Gastroesophageal sphincter (tissue), 4 donors: ENCODE measurements around the gene YPEL1. TPM values are rescaled to one million over a fixed set of nuclear protein-coding genes. Genes with fewer than 3 reads are reported as not detected.
"Not testable (repeated sequence)": the region's sequence is repeated elsewhere in the genome, so short reads cannot be mapped to it uniquely, and the experiment has no call there.

Source experiments
- ATAC-seq: fragments of 150-250 bp; one replicate; pipeline ENCODE4 v1.9.1; 2016; ENCODE audit warnings: mild to moderate bottlenecking, moderate library complexity
- H3K27ac ChIP-seq, 4 donors: fragments of 200-600 bp; sonication (generic) in 3 of 4; 1 replicate in 3 of 4; 2 replicates in 1 of 4; pipeline ENCODE4 v1.5.1; 2016 to 2019
- H3K27me3 ChIP-seq: fragments of 200-600 bp; sonication (generic); one replicate; pipeline ENCODE4 v1.5.1; 2019
- H3K36me3 ChIP-seq, 2 donors: fragments of 200-600 bp; sonication (generic); one replicate each; pipeline ENCODE4 v1.5.1; 2019; ENCODE audit warnings: control low read depth in 1 of 2
- H3K4me1 ChIP-seq, 3 donors: fragments of 200-600 bp; sonication (generic); 1 replicate in 2 of 3; 2 replicates in 1 of 3; pipeline ENCODE4 v1.5.1; 2016 to 2019; ENCODE audit warnings: control low read depth in 2 of 3
- H3K4me3 ChIP-seq, 2 donors: fragments of 200-600 bp; sonication (generic); one replicate each; pipeline ENCODE4 v1.5.1; 2019; ENCODE audit warnings: mild to moderate bottlenecking in 1 of 2, moderate library complexity in 1 of 2
- H3K9me3 ChIP-seq, 3 donors: fragments of 200-600 bp; sonication (generic); one replicate each; pipeline ENCODE4 v1.5.1; 2017 to 2019; ENCODE audit warnings: control low read depth in 2 of 3
- EP300 ChIP-seq: sonication (generic); formaldehyde crosslinking; IDR thresholded peaks from one replicate; pipeline ENCODE4 v1.6.1; 2017; ENCODE audit warnings: antibody characterized with exemption, mild to moderate bottlenecking
- POLR2A ChIP-seq, 2 donors: fragments of 450-650 bp; IDR thresholded peaks; one replicate each; pipeline ENCODE4 v1.6.1; 2017; ENCODE audit warnings: antibody characterized with exemption in 2 of 2, mild to moderate bottlenecking in 2 of 2, moderate library complexity in 1 of 2
- POLR2AphosphoS5 ChIP-seq: sonication (generic); formaldehyde crosslinking; IDR thresholded peaks from one replicate; pipeline ENCODE4 v1.6.1; 2017; ENCODE audit warnings: antibody characterized with exemption
- WGBS, 2 donors: methylation state at CpG; one replicate each; pipeline ENCODE4 v1.1.5; 2018; ENCODE audit warnings: low coverage in 1 of 2; 5-methylcytosine and 5-hydroxymethylcytosine counted together
- total RNA-seq, 4 donors: library from RNA; depleted of rRNA; stranded (reverse); fragments of >200 nt; gene quantifications; one replicate each; pipeline ENCODE4 v1.1.0, GENCODE V29; 2016
- TF ChIP-seq, protein P1 (sequence below), 4 experiments: fragments of 200-600 bp in 2 of 4; fragments of 450-650 bp in 2 of 4; sonication (generic) in 1 of 4; IDR thresholded peaks; one replicate each; pipeline ENCODE4 v1.5.1; 2017 to 2019; ENCODE audit warnings: antibody characterized with exemption in 4 of 4, mild to moderate bottlenecking in 2 of 4, moderate library complexity in 2 of 4

YPEL1 gene
- total RNA-seq, 4 donors from 2014 or later = 11.6 to 23.1 (median 15.8) TPM

DNA sequence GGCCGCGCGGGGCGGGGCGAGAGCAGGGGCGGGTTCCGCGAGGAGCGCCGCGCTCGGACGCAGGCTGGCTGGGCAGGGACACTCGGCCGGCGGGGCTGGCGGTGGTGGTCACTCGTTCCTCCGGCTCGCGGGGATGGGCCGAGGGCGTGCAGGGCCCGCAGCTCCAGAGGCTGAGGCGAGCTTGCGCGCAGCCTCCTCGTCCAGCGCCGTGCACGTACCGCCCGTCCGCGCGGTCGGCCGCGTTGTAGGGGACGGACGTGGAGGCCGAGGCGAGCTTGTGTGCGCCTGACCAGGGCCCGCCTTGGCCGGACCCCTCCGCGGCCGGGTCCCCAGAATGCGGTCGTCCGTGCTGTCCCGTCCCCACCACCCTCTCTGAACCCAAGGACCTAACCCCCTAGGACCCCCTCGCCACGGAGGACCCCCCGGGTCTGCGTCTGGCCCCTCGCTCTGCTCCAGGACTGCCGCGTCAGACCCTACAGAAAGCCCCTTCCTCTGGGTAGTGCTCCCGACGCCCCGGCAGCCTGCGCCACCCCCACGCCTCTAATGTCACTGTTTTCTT, 569 bp upstream of the YPEL1 start:
- ATAC-seq = peak; percentile 37
- H3K9me3 ChIP-seq = no peaks in the 10 kb centered on the region
- 28% methylated on average over 7 of the region's 65 CpGs; no CpG with 5 or more reads in 1 of the 2 donors for WGBS, 2 donors
- no peaks in the 10 kb centered on the region for H3K36me3 ChIP-seq
- H3K27ac ChIP-seq = peak overlapping the region in 3 of 4 donors; percentile 80 to 94 (median 93)
- TF ChIP-seq, protein P1, sequence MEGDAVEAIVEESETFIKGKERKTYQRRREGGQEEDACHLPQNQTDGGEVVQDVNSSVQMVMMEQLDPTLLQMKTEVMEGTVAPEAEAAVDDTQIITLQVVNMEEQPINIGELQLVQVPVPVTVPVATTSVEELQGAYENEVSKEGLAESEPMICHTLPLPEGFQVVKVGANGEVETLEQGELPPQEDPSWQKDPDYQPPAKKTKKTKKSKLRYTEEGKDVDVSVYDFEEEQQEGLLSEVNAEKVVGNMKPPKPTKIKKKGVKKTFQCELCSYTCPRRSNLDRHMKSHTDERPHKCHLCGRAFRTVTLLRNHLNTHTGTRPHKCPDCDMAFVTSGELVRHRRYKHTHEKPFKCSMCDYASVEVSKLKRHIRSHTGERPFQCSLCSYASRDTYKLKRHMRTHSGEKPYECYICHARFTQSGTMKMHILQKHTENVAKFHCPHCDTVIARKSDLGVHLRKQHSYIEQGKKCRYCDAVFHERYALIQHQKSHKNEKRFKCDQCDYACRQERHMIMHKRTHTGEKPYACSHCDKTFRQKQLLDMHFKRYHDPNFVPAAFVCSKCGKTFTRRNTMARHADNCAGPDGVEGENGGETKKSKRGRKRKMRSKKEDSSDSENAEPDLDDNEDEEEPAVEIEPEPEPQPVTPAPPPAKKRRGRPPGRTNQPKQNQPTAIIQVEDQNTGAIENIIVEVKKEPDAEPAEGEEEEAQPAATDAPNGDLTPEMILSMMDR (IDR thresholded peaks at IDR 0.05) = no peak
- peak; percentile 49 to 67 for TF ChIP-seq POLR2A (IDR thresholded peaks at IDR 0.05)
- TF ChIP-seq POLR2AphosphoS5 = peak; percentile 7
- TF ChIP-seq EP300 = no peak
- no peaks in the 10 kb centered on the region for H3K27me3 ChIP-seq
- peaks cover 0 to 24% (median 4%) of the 10 kb centered on the region in 3 donors for H3K4me1 ChIP-seq
- peak overlapping the region; percentile 33 to 70 for H3K4me3 ChIP-seq

DNA sequence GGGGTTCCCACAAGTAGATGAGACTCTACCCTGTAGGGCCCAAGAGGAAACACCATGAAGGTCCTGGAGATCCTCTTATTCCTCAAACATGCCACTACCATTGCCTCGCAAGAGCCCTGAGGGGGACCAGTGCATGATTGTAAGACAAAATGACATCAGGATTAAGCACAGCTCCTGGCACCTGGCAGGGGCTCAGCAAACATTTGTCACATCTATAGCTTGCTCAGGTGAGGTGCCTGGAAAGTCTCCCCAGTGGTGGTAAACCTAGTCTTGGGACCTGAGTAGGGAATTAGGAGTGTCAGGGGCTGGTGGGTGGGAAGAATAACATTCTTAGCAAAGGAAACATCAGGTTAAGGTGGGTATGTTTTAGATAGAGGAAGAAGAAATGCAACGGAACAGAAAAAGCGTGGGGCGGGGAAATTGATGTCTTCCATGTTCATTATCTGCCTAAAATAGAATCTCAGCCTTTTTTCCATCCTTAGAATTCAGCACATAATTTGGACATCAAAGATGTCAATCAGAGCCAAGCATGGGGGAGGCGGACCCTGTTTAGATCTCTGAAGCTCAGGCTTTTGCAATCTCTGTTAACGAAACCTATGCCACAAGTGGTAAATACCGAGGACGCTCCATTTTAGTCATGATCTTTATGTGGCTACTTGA, 924 bp downstream of the YPEL1 start:
- Histone ChIP-seq H3K4me3 (peak overlapping the region; percentile 53 to 70), H3K36me3 (no peaks in the 10 kb centered on the region), H3K27me3 (no peaks in the 10 kb centered on the region), H3K4me1 (peaks cover 0 to 24% (median 4%) of the 10 kb centered on the region in 3 donors), H3K27ac (peak overlapping the region; percentile 53 to 94 (median 86)), H3K9me3 (no peaks in the 10 kb centered on the region)
- no peak for TF ChIP-seq POLR2A (IDR thresholded peaks at IDR 0.05)
- TF ChIP-seq, protein P1 (IDR thresholded peaks at IDR 0.05) = no peak
- no peak for ATAC-seq
- 17 to 20% methylated on average over 6 to 8 of the region's 8 CpGs for WGBS, 2 donors

DNA sequence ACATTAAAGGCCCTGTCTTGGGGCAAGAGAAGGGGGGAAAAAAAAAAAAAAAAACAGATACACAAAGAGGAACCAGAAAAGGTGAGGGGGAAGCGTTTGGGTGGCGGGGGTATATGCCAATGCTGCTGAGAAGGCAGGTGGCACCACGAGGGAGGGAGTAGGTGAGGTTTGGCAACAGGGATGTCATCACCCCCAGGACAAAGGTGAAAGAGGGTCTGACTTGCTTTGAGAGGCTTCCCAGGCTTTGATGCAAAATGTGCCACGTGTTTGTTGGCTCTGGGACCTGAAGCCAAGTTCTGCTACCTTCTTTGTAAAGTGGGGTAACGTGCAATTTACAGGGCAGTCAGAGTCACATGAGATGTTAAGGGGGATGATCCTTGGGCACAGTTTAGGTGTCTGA, 4.1 kb downstream of the YPEL1 start:
- Histone ChIP-seq H3K36me3 (peaks cover 0 to 10% of the 10 kb centered on the region in 2 donors), H3K27me3 (no peaks in the 10 kb centered on the region), H3K4me3 (no peak overlapping the region), H3K27ac (no peak overlapping the region), H3K9me3 (no peaks in the 10 kb centered on the region), H3K4me1 (peaks cover 0 to 23% (median 4%) of the 10 kb centered on the region in 3 donors)
- TF ChIP-seq EP300 (no peak), POLR2A (IDR thresholded peaks at IDR 0.05) (no peak), POLR2AphosphoS5 (no peak)
- TF ChIP-seq, protein P1 (IDR thresholded peaks at IDR 0.05) = no peak
- WGBS, 2 donors = 85 to 94% methylated on average over 2 to 5 of the region's 5 CpGs
- no peak for ATAC-seq

DNA sequence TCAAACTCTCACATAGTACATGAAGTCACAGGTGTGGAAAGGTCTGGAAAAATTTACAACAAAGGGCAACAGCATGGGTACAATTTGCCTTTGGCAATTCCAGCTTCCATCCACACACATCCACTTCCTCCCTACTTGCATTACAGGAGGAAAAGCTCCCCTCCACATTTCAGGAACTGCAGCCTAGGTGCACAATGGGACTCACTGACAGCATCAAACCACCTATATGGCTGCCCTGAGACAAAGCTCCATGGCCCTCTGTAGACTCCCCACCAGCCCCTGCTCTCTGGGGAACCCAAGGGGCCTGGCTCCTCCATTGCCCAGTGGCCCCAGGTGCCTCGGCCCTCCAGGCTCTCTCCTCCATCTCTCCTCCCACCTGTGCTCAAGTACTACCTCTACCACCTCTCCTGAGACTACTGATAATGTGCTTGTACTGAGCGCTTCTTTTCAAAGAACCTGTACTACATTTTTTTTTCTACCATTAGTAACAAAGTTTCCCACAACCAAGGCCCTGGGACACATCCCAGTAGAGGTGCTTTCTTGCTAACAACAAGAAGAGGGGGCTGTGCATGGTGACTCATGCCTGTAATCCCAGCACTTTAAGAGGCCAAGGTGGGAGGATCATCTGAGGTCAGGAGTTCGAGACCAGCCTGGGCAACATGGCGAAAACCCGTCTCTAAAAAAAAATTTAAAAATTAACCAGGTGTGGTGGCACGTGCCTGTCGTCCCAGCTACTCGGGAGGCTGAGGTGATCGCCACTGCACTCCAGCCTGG, 4.9 kb downstream of the YPEL1 start:
- H3K4me3 ChIP-seq = no peak overlapping the region
- TF ChIP-seq POLR2AphosphoS5 (no peak), EP300 (no peak), POLR2A (IDR thresholded peaks at IDR 0.05) (no peak)
- TF ChIP-seq, protein P1 (IDR thresholded peaks at IDR 0.05) = no peak
- H3K9me3 ChIP-seq = no peaks in the 10 kb centered on the region
- peaks cover 0 to 10% of the 10 kb centered on the region in 2 donors for H3K36me3 ChIP-seq
- H3K27ac ChIP-seq = no peak overlapping the region
- H3K4me1 ChIP-seq = peaks cover 0 to 17% (median 4%) of the 10 kb centered on the region in 3 donors
- H3K27me3 ChIP-seq = no peaks in the 10 kb centered on the region
- 86 to 95% methylated on average over 2 to 9 of the region's 9 CpGs for WGBS, 2 donors
- no peak for ATAC-seq

DNA sequence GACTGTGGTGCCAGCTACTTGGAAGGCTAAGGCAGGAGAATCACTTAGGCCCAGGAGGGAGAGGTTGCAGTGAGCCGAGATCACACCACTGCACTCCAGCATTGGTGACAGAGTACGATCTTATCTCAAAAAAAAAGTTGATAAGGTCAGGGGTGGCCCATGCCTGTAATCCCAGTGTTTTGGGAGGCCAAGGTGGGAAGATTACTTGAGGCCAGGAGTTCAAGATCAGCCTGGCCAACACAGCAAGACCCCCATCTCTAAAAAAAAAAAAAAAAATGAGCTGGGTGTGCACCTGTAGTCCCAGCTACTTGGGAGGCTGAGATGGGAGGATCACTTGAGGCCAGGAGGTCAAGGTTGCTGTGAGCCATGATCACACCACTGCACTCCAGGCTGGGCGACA, 6.4 kb downstream of the YPEL1 start:
- ATAC-seq, H3K9me3 ChIP-seq, H3K36me3 ChIP-seq, H3K27me3 ChIP-seq, H3K4me3 ChIP-seq, H3K27ac ChIP-seq, H3K4me1 ChIP-seq: not testable (repeated sequence)
- 93 to 100% methylated on average over 1 to 3 of the region's 3 CpGs for WGBS, 2 donors
